ENCODE results near the gene UGGT1.
"Not testable (repeated sequence)": the region's sequence is repeated elsewhere in the genome, so short reads cannot be mapped to it uniquely, and the experiment has no call there.

Gene UGGT1

DNA sequence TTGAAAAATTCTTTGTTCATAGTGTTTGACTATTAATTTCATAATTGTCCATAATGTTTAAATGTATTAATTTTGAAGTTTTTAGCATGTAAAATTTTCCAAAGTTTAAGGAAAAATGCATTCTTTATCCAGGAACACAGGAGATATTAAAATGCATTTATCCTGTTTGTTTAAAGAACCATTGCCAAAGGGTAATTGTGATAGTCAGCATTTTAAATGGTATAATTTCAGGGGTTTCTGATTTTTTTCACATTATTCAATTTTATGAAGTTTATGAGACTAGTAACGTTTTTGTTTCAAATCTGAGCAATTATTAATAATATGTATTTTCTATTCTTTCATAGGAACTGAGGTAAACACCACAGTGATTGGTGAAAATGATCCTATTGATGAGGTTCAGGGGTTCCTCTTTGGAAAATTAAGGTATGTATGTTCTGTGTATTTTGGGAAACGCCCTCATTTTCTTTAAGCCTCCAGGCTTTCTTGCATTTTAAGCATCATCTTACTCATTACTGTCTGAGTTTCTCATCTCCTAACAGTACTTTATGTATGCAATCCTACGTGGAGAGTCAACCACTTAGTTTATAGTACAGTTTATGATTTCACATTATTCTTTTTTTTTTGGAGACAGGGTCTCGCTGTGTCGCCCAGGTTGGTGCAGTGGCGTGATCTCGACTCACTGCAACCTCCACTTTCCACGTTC lies 25.1 kb downstream of the UGGT1 start:
- DNase-seq (ENCODE audit: low read depth in 2 of 2): no peak

DNA sequence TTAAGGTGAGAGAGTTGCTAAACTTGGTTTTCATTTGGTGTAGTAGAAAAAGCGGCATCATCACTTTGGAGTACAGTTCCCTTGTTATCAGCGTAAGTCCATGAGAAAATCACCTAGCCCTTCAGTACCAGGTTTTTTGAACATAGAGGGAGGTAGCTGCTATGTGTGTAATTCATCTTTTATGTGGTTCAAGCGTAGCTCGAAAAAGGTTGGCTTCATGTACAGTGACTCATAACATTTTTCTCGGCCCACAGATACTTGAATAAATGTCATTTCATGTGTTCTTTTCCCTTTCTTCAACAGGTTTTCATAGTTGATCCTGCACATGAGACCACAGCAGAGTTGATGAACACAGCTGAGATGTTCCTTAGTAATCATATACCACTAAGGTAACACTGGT lies 43.6 kb downstream of the UGGT1 start:
- no peak for DNase-seq (ENCODE audit: low read depth in 2 of 2)

DNA sequence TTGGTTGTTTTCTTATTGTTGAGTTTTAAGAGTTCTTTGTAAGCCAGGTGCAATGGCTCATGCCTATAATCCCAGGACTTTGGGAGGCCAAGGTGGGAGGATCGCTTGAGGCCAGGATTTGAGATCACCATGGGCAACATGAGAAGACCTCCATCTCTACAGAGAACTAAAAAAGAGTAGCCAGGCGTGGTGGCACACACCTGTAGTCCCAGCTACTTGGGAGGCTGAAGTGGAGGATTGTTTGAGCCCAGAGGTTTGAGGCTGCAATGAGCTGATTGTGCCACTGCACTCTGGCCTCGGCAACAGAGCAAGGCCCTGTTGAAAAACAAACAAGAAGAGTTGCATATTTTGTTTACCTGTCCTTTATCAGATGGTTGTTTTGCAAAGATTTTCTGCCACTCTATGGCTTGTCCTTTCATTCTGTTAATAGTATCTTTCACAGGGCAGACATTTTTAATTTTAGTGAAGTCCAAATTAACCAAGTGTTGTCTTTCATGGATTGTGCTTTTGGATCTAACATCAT lies 46.2 kb downstream of the UGGT1 start:
- DNase-seq (ENCODE audit: low read depth in 2 of 2): no peak

DNA sequence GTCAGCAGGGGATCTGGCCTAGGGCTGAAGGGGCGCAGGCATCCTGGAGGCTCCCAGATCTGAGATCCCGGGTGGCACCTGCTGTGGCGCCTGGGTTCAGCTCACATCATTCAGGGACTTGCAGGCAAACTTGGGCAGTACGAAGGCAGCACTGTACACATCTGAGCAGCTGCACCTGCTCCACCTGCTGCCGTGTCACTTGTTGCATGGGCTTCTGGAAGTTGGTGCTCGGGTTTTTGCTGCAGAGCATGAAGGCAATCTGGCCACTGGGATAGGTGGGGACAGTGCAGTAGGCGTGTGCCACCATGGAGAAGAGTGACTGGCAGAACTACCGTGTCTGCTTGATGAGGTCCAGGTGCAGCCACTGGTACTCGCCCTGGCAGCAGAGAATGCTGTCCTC lies 48.6 kb downstream of the UGGT1 start:
- DNase-seq (ENCODE audit: low read depth in 2 of 2): no peak

DNA sequence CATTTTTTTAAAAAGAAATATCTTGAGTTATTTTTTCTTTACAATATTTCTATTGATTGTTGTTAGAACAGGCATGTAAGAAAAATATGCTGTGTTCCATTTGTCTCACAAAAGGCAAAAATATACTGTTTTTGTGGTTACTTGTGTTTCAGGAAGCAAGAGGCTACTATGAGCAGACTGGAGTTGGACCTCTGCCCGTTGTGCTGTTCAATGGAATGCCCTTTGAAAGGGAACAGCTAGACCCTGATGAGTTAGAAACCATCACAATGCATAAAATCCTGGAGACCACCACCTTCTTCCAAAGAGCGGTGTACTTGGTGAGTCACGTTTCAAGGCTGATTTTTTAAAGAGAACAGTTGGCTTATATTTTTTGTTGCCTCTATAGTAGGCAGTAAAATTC lies 54.7 kb downstream of the UGGT1 start:
- no peak for DNase-seq (ENCODE audit: low read depth in 2 of 2)

DNA sequence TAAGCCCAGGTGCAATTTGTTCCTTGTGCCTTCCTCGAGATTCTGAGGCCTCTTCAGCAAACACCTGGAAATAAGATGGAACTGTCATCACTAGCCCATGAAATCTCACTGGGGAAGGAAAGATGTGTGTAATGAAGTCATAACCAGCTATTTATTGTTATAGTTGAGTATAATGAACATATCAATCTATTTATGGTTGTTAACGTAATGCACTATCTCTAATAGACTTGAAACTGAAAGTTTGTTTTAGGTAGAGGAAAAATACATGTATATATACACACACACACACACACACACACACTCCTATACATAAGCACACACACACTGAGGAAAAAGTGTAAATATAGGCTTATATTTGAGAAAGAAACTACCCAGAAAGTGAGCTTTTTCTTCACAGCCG lies 62.8 kb downstream of the UGGT1 start:
- no peak for DNase-seq (ENCODE audit: low read depth in 2 of 2)

DNA sequence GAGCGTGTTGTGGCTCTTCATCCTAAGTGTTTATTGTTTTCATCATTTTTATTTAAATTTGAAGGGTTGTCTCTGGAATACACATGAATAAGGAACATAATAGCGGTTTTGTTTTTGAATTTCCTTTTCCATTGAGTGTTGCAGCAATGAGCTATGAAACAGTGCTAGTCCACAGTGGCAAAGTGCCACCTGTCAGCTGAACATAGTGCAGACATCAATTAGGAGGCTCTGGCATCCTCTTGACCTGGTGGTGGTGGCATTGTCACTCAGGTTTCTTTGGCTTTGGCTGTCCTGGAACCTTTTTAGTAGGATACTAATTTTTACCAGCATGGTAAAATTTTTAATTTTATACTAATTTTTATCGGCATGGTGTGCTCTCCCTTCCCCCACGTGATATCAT lies 63.2 kb downstream of the UGGT1 start:
- no peak for DNase-seq (ENCODE audit: low read depth in 2 of 2)

DNA sequence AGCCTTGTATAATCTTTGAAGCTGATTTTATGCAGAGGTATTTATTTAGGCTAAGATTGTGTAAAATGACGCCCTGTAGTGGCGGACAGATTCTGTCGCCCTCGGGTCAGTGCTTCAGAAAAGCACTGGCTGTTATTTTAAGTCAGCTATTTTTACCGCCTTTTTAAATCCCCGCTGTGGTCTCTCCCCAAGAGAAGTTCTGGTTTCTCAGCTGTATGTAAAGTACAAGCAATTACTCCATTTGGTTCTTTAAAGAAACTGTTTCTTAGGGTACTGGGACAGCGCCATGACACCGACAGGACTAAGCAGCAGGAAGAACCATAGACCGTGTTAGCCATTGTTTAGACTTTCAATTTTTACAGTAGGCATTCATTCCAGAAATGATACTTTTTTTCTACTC lies 65.0 kb downstream of the UGGT1 start:
- DNase-seq (ENCODE audit: low read depth in 2 of 2): no peak

DNA sequence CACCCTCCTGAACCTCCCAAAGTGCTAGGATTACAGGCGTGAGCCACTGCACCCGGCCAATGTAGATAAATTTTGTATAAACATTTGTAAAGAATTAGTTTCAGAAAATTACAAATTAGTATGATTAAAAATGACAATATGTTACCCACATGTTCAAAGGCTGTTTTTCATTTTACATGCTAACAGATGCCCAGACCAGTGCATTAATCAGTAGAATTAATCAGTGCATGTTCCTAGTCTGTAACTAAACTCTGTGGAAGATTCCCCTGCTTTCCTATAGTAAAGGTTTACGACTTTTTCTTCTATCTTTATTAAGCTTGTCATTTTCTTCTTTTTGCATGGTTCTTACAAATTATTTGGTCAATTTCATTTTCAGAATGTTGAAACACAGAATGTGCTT lies 65.8 kb downstream of the UGGT1 start:
- DNase-seq (ENCODE audit: low read depth in 2 of 2): no peak

DNA sequence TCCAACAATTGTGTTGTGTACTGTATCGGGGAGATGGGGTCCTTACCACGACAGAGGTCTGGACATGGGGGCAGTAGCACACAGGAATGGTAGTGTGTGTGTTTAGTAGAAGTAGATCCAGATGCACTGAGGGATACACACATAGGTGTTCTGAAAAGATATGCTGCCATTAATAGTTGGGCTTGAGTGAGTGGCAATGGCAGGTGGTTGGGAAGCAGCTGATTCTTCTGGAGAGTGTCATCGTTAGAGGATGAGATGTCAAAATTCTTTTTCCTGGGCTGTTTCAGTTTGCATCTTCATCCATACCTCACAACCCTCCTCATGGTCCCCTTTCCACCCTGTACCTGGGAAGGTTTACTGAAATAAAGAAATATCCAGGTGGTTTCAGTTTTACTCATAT lies 66.6 kb downstream of the UGGT1 start:
- DNase-seq (ENCODE audit: low read depth in 2 of 2): no peak

DNA sequence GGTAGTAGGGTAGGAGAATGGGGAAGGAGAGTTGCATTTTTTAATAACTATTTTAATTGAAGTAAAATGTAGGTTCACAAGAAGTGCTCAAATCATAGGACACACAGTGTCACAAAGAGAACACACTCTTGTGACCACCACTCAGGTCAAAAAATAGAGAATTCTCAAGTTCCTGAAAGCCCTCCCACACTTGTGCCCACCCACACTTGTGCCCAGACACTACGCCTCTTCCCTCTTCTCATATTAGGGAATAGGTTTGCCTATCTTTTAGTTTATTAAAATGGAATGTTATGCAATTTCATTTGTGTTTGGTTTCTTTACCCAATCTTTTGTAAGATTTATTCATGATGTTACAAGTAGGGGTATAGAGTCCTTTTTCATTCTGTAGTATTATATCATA lies 67.2 kb downstream of the UGGT1 start:
- DNase-seq (ENCODE audit: low read depth in 2 of 2): no peak

DNA sequence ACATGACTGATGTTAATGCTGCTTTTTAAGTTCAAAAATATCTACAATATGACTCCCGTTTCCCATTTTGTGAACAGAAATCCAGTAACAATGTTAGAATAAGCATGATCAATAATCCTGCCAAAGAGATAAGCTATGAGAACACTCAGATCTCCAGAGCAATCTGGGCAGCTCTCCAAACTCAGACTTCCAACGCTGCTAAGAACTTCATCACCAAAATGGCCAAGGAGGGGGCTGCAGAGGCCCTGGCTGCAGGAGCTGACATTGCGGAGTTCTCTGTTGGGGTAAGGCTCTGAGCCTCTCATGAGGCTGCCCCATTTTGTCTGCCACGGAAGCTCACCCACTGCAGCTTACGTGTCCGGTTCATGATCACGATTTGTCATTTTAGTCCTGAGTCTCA lies 68.4 kb downstream of the UGGT1 start:
- DNase-seq (ENCODE audit: low read depth in 2 of 2): no peak

DNA sequence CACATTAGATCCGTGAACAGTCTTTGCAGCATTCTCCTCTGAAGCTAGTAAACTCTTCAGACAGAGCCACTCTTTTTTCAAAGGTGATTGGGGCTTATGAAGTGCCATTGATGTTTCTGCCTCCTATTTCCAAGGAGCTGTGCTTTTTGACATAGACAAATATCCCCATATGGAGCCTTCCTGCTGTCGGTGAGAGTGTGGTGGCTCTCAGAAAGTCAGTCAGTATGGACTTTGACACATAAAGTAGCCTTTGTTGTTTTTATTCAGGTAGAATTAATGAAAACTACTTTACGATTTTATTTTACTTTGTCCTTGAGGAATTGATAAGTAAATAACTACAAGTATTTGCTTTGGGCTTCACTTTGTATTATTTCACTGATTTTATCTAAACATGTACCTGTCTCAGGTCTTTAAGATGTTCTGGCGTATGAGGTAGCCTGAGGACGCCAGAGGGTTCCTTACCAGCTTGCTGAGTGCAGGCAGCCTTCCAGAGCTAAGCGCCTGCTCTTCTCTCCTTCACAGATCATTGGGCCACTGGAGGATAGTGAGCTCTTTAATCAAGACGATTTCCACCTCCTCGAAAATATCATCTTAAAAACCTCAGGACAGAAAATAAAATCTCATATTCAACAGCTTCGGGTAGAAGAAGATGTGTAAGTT lies 69.7 kb downstream of the UGGT1 start:
- DNase-seq (ENCODE audit: low read depth in 2 of 2): no peak

DNA sequence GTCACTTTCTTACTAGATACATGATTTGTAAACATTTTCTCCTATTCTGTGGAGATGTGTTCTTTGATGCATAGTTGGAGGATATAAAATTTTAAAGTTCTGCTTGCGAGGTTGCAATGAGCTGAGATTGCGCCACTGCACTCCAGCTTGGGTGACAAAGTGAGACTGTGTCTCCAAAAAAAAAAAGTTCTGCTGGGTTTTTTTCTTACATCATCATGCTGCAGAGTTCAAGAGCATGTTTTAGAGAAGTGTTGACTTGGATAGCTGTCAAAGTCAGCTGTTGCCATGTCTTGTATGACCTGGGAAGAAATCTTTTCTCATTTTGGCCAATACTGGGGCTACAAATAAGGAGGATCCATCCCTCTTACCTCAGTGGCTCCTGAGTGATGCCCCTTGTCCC lies 71.3 kb downstream of the UGGT1 start:
- no peak for DNase-seq (ENCODE audit: low read depth in 2 of 2)

DNA sequence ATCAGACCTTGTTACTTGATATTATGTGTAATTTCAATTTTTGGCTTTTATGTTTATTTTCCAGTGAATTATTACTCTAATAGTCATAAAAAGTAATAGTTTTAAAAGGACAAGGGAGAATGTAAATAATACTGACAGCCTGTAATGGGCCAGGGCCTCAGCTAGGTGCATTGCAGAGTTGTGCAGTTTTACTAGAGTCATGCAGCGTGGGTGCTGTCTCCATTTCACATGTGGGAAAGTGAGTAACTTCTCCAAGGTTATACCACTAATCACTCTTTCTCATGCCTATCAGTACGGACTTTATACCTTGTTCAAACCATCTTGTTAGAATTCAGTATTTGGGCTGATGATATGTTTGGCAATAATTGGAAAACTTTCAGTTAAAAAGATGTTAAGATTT lies 73.3 kb downstream of the UGGT1 start:
- no peak for DNase-seq (ENCODE audit: low read depth in 2 of 2)

DNA sequence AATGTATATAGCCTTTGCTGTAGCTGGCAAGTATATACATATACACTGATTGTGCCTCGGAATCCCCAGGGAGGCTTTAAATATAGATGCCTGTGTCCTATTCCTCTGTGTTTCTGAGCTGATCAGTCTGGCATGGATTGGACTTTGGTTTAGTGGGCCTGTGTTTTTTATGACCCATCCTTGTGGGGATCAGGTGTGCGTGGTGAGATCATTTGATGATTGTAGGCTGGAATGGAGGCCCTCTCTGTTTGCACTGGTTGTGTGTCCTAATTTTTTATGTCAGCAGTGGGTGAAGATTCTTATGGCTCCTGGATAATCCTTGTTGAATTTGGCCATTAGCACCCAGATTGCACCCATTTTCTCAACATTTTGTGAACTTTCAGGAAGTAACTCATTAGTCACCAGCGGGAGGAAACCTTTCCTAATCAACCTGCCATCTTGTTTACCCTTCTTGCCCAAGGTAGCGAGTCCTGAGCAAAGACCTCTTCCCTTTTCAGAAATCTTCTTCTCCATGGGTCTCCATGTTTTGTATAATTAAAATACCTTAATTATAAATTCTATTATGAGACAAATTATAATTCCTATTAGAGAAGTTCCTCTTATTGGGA lies 75.8 kb downstream of the UGGT1 start:
- no peak for DNase-seq (ENCODE audit: low read depth in 2 of 2)

DNA sequence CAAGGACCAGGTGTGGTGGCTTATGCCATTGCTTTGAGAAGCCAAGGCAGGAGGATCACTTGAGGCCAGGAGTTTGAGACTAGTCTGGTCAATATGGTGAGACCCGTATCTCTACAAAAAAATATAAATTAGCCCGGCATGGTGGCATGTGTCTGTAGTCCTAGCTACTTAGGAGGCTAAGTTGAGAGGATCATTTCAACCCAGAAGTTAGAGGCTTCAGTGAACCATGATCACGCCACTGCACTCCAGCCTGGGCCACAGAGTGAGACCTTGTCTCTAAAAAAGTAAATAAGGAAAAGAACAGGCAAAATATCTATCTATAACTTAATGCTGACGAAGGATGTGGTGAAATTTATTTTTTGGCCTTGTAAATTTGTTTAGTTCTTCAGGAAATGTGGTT lies 78.1 kb downstream of the UGGT1 start:
- DNase-seq (ENCODE audit: low read depth in 2 of 2): no peak

DNA sequence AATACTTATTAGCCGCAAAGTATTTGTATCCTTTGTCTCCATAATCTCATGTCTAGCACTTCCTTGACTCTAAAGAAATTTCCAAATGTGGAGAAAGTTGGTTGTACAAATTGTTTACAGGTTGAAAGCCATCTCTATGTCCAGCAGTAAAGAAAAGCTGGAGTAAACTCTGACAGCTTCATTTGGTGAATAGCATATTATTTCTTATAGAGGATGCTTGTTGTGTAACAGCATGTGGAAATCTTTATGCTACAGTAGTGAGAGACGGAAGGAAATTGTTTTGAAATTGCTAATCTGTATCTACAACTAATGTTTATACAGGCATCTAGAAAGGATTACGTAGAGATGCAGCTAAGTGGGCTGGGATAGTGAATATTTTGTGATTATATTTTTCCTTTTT lies 78.5 kb downstream of the UGGT1 start:
- no peak for DNase-seq (ENCODE audit: low read depth in 2 of 2)

DNA sequence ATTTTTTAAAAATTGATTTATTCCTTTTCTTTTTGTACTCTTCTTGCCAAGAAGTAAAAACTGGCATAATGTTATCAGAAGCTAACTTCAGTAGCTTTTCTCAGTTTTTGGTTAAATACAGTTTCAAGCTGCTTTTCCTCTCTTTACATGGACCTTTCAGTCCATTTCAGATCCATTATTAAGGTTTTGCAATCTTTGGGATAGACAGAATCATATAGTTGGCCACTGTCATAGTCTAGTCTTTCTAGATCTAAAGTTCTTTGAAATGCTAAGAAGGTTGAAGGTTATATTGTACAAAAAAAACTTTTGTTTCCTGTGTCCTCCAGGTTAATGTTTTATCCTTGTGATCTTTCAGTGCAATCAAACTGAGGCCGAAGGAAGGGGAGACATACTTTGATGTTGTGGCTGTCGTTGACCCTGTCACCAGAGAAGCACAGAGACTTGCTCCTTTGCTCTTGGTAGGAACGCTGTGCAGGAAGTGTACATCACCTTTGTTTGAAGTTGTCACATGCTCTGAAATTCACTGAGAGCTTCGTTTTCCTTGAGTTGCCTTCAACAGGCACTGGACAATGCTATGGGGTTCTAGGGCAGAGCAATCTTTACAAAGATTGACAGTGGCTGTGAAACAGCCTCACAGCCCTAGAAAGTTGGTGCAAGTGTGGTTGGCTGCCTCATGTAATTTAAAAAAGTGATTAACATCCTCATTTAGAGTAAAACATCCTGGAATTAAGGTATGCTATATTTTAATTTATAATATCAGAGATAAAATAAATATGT lies 79.1 kb downstream of the UGGT1 start:
- no peak for DNase-seq (ENCODE audit: low read depth in 2 of 2)

DNA sequence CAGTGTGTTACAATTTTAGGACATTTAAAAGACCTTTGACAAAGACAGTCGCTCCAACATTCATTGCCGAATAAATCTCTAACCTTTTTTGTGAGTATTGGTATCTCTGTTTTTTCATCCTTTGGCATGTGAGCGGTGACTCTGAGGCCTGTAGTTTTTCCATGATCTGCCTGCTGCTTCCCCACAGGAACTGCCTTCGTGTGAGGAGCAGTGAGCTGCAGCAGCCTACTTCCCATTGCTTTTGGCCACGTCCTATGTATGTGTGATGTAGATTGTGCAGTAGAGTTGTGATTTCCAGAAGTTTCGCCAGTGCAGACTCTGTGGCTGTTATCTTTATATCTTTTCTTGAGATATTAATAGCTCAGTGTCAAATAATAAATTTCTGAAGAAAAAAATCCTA lies 79.8 kb downstream of the UGGT1 start:
- no peak for DNase-seq (ENCODE audit: low read depth in 2 of 2)

DNA sequence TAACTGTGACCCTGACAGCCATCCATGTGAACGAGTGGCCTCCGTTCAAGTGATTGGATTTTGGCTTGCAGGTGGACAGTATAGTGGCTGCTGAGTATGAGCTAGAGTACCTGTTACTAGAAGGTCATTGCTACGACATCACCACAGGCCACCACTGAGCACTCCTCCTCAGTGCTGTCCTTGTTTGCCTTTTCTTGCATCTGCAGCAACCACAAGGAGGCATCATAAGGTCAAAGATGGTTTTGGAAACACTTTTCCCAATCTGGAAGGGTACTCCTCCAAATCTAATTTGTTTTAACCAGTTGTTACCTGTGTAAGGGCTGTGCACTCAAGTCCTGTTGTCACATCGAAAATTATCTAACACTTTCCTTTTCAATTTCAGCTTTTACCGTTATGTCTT lies 81.2 kb downstream of the UGGT1 start:
- DNase-seq (ENCODE audit: low read depth in 2 of 2): no peak

DNA sequence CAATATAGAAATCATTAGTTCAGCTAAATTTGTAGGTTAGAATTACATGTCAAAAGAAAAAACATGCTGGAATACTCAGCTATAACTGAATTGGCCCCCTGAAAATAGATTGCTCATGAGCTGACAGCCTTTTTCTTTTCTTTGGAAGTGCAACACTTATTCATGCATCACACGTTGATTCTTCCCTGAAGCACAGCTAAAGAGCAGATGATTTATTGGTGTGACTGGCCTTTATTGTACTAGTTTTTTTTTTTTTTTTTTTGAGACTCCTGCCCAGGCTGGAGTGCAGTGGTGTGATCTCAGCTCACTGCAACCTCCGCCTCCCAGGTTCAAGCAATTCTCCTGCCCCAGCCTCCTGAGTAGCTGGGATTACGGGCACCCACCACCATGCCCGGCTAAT lies 83.1 kb downstream of the UGGT1 start:
- not testable (repeated sequence) for DNase-seq (ENCODE audit: low read depth in 2 of 2)

DNA sequence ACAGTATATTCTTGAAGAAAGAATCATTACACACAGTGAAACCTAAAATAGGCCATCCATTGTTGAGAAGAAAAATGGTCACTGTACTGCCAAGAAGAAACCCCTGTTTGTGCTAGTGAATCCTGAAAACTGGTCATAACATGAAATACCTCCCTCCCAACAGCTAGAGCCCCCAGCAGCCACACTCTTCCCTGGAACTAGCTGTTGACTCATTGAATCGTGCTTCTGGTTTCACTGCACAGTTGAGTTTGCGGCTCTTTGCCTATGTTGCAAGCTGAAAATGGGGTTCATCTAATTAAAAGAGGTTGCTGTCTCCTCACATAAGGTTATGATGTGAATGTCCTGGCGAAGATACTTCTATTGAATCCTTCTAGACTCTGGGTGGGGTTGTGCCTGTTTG lies 86.3 kb downstream of the UGGT1 start:
- no peak for DNase-seq (ENCODE audit: low read depth in 2 of 2)

All from stimulated activated CD4-positive, alpha-beta T cell treated with anti-CD3 and anti-CD28 coated beads, Interleukin-15, amount 100 ng/mL, for 48 hours (primary cell).